Gastroesophageal sphincter (tissue), 3 donors: ENCODE data around the gene SCRN1.

Source experiments
- POLR2A ChIP-seq, 2 donors: fragments of 450-650 bp; IDR thresholded peaks; one replicate each; pipeline ENCODE4 v1.6.1; 2017; ENCODE audit warnings: antibody characterized with exemption in 2 of 2, mild to moderate bottlenecking in 2 of 2, moderate library complexity in 1 of 2
- TF ChIP-seq, protein P1 (sequence below), 4 experiments: fragments of 200-600 bp in 2 of 4; fragments of 450-650 bp in 2 of 4; sonication (generic) in 1 of 4; IDR thresholded peaks; one replicate each; pipeline ENCODE4 v1.5.1; 2017 to 2019; ENCODE audit warnings: antibody characterized with exemption in 4 of 4, mild to moderate bottlenecking in 2 of 4, moderate library complexity in 2 of 4

DNA sequence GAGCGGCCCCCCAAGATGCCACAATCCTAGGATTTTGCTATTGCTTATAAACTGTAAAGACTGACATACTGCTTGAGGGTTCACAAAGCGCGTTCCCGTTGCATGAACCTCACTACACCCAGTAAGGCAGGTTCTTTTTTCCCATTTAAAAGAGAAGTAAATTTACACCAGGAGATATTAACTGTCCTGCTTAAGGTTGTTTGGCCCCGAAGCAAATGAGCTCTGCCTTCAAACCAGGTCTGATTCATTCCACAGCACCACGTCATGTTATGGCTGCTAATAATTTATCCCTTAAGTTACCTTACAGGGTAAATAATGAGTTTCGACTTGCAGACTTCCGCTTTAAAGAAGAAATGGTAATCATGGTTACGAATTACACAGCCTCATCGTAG is 37.5 kb upstream of the SCRN1 start:
- TF ChIP-seq, protein P1, sequence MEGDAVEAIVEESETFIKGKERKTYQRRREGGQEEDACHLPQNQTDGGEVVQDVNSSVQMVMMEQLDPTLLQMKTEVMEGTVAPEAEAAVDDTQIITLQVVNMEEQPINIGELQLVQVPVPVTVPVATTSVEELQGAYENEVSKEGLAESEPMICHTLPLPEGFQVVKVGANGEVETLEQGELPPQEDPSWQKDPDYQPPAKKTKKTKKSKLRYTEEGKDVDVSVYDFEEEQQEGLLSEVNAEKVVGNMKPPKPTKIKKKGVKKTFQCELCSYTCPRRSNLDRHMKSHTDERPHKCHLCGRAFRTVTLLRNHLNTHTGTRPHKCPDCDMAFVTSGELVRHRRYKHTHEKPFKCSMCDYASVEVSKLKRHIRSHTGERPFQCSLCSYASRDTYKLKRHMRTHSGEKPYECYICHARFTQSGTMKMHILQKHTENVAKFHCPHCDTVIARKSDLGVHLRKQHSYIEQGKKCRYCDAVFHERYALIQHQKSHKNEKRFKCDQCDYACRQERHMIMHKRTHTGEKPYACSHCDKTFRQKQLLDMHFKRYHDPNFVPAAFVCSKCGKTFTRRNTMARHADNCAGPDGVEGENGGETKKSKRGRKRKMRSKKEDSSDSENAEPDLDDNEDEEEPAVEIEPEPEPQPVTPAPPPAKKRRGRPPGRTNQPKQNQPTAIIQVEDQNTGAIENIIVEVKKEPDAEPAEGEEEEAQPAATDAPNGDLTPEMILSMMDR (IDR thresholded peaks at IDR 0.05), result no peak
- no peak for TF ChIP-seq POLR2A (IDR thresholded peaks at IDR 0.05)
